K562 (cell line): ENCODE results near the gene VGLL1. TPM values are rescaled to one million over a fixed set of nuclear protein-coding genes. Genes with fewer than 3 reads are reported as not detected.

ENCODE experiments used
- ATAC-seq: fragments of 200-7000 bp; cut with Tn5 transposase; 3 replicates; pipeline ENCODE4 v1.9.1; 2020; ENCODE audit warnings: moderate library complexity
- BruUV-seq: library from RNA; stranded (reverse); fragments of 400-500 nt; replicated peaks from 2 replicates; lab custom pipeline; 2021; lab: Mats Ljungman, UMichigan
- CTCF ChIA-PET: fragments of 300-600 bp; formaldehyde crosslinking; extraction: SDS; loops from one replicate; lab custom pipeline; 2021; ENCODE audit warnings: low intra/inter-chr PET ratio; lab: Yijun Ruan, JAX
- POLR2A ChIA-PET: fragments of 300-600, 350-650 bp; sonication (Branson Sonifier 250); formaldehyde crosslinking; extraction: SDS; loops from one replicate; lab custom pipeline; 2021; ENCODE audit warnings: antibody characterized with exemption, inconsistent platforms; lab: Yijun Ruan, JAX
- DNase-seq, 4 experiments: peaks; one replicate each; pipeline versions ENCODE4 v3.0.0 to v3.0.0-alpha.2; 2011 to 2018; ENCODE audit warnings: low spot score in 3 of 4, mixed read lengths in 3 of 4; ENCODE audit errors: extremely low read depth in 1 of 4
- FAIRE-seq: peaks from 2 replicates; lab custom pipeline; 2011; peaks lifted over from hg19 to GRCh38; lab: Jason Lieb, UNC
- H2AFZ ChIP-seq: 2 replicates; pipeline ENCODE4 v1.6.0; 2011; ENCODE audit warnings: low read depth, low read length, control low read depth, inconsistent platforms
- H3K27ac ChIP-seq: fragments of 200-600 bp; 3 replicates; pipeline ENCODE4 v1.8.0; 2011; ENCODE audit warnings: low read depth, mild to moderate bottlenecking, control low read depth, inconsistent platforms, low read length, moderate library complexity, mixed read lengths; ENCODE audit errors: extremely low read depth
- H3K27me3 ChIP-seq, 2 experiments: fragments of 300-600 bp in 1 of 2; 2 replicates in 1 of 2; 3 replicates in 1 of 2; pipeline versions ENCODE4 v1.6.0 to v1.8.0; 2011; ENCODE audit warnings: inconsistent platforms in 2 of 2, low read length in 2 of 2, mild to moderate bottlenecking in 1 of 2, mixed read lengths in 1 of 2, moderate library complexity in 1 of 2; ENCODE audit not compliant: control insufficient read depth in 2 of 2, insufficient read depth in 2 of 2
- H3K36me3 ChIP-seq: fragments of 300-600 bp; 3 replicates; pipeline ENCODE4 v1.8.0; 2011; ENCODE audit warnings: mild to moderate bottlenecking, low read length, inconsistent platforms; ENCODE audit not compliant: control insufficient read depth, insufficient read depth
- H3K4me1 ChIP-seq, 2 experiments: fragments of 200-600 bp in 1 of 2; replicated peaks in 1 of 2; 2 replicates in 1 of 2; 3 replicates in 1 of 2; pipeline versions ENCODE4 v1.5.1 to v1.8.0; 2011; ENCODE audit warnings: inconsistent platforms in 2 of 2, low read length in 2 of 2, mild to moderate bottlenecking in 1 of 2, mixed read lengths in 1 of 2, moderate library complexity in 1 of 2; ENCODE audit not compliant: control insufficient read depth in 2 of 2, insufficient read depth in 2 of 2
- H3K4me2 ChIP-seq: 2 replicates; pipeline ENCODE4 v1.6.1; 2011; ENCODE audit warnings: low read length, control low read depth, inconsistent platforms, mixed read lengths; ENCODE audit not compliant: insufficient read depth
- H3K4me3 ChIP-seq: fragments of 200-600 bp; sonication (generic), shearing (Covaris generic); 2 replicates; pipeline ENCODE4 v1.5.1; 2016; ENCODE audit warnings: control low read depth, inconsistent platforms
- H3K79me2 ChIP-seq: fragments of 200-600 bp; 3 replicates; pipeline ENCODE4 v1.8.0; 2011; ENCODE audit warnings: low read length, inconsistent platforms; ENCODE audit not compliant: control insufficient read depth, insufficient read depth
- H3K9ac ChIP-seq, 2 experiments: 2 replicates each; pipeline versions ENCODE4 v1.6.0 to v1.6.1; 2011; ENCODE audit warnings: low read depth in 2 of 2, low read length in 2 of 2, control low read depth in 1 of 2, inconsistent platforms in 1 of 2, mild to moderate bottlenecking in 1 of 2, mixed read lengths in 1 of 2; ENCODE audit not compliant: insufficient read depth in 1 of 2
- H3K9me1 ChIP-seq: one replicate; pipeline ENCODE4 v1.6.0; 2011; ENCODE audit warnings: inconsistent platforms, mild to moderate bottlenecking, low read length, moderate library complexity; ENCODE audit not compliant: control insufficient read depth, insufficient read depth
- H3K9me3 ChIP-seq: replicated peaks from 2 replicates; pipeline ENCODE4 v1.5.1; 2011; ENCODE audit warnings: low read depth, low read length, inconsistent platforms; ENCODE audit not compliant: control insufficient read depth, insufficient read depth
- H4K20me1 ChIP-seq: replicated peaks from 2 replicates; pipeline ENCODE4 v1.6.1; 2011; ENCODE audit warnings: low read length, inconsistent platforms, mixed read lengths; ENCODE audit not compliant: control insufficient read depth, insufficient read depth
- ETS2 ChIP-seq: IDR thresholded peaks from 2 replicates; pipeline ENCODE4 v1.6.1; 2016; ENCODE audit warnings: borderline replicate concordance, missing genetic modification characterization, mild to moderate bottlenecking, moderate library complexity, missing compliant biosample characterization; ENCODE audit not compliant: poor library complexity, severe bottlenecking
- ETV1 ChIP-seq: fragments of 450-650 bp; conservative IDR thresholded peaks from 2 replicates; pipeline ENCODE4 v1.6.1; 2016; ENCODE audit warnings: missing genetic modification characterization, control low read depth, low read depth, missing compliant biosample characterization
- ID3 ChIP-seq, 2 experiments: fragments of 250-450 bp in 1 of 2; fragments of 450-650 bp in 1 of 2; sonication (Bioruptor Pico) in 1 of 2; IDR thresholded peaks; 2 replicates each; pipeline versions ENCODE4 v1.6.1 to v1.8.0; 2016 to 2021; ENCODE audit warnings: mild to moderate bottlenecking in 2 of 2, moderate library complexity in 2 of 2, missing compliant biosample characterization in 1 of 2, missing genetic modification characterization in 1 of 2
- SIN3A ChIP-seq, 2 experiments: fragments of 150-350 bp in 1 of 2; IDR thresholded peaks; 2 replicates each; pipeline ENCODE4 v1.6.1; 2011 to 2016; ENCODE audit warnings: borderline replicate concordance in 2 of 2, low read depth in 2 of 2, low read length in 2 of 2, mild to moderate bottlenecking in 2 of 2, moderate library complexity in 2 of 2; ENCODE audit not compliant: control insufficient read depth in 1 of 2
- SMC3 ChIP-seq: conservative IDR thresholded peaks from 2 replicates; pipeline ENCODE4 v1.6.1; 2011; ENCODE audit warnings: low read depth, low read length, improper control_type of control experiment; ENCODE audit not compliant: insufficient read depth
- ZNF79 ChIP-seq: fragments of 250-450 bp; sonication (Bioruptor Pico); IDR thresholded peaks from 2 replicates; pipeline ENCODE4 v1.4.0; 2020; ENCODE audit warnings: low read depth, mild to moderate bottlenecking, moderate library complexity
- WGBS: fragments of 100-300 bp; shearing (Covaris generic); methylation state at CpG from one replicate; pipeline ENCODE4 v1.1.6; 2016; ENCODE audit warnings: low coverage, mixed read lengths; ENCODE audit not compliant: insufficient coverage; ENCODE audit errors: missing lambda C conversion rate; 5-methylcytosine and 5-hydroxymethylcytosine counted together
- in situ Hi-C: fragments of 300-500 bp; cut with MboI; formaldehyde crosslinking; loops from 4 replicates; pipeline ENCODE4 v1.15.0; 2018; ENCODE audit warnings: inconsistent platforms, mixed read lengths
- intact Hi-C: fragments of 100-400 bp; cut with micrococcal nuclease; formaldehyde crosslinking; loops from 2 replicates; pipeline ENCODE4 v1.14.2; 2022
- polyA plus RNA-seq, 8 experiments: library from polyadenylated mRNA; depleted of rRNA in 4 of 8; stranded (reverse) in 5 of 8; unstranded in 3 of 8; fragments of >200 nt; fragmentation: Nextera tagmentation in 2 of 8; fragmentation: Illumina TruSeq in 1 of 8; extraction: Ambion mirVana in 2 of 8; extraction: Trizol in 1 of 8; gene quantifications; 2 replicates each; pipeline versions ENCODE4 v1.2.1 to v1.2.3, GENCODE V29; 2011 to 2014; ENCODE audit warnings: inconsistent platforms in 1 of 8, missing spikeins in 1 of 8
- total RNA-seq, 7 experiments: library from RNA; depleted of rRNA in 6 of 7; stranded (reverse); fragments of >200 nt in 6 of 7; fragmentation: Illumina TruSeq in 2 of 7; extraction: Trizol in 2 of 7; gene quantifications; 2 replicates each; pipeline versions ENCODE4 v1.2.1 to v1.2.3, GENCODE V29; 2011 to 2021; ENCODE audit warnings: low replicate concordance in 1 of 7

The VGLL1 gene
- total and polyA plus RNA-seq, 9 of the 15 experiments (the other 6 are each of a cell fraction or from before 2014, with no cell fraction given) = not detected

- 0% methylated on average over 2 of the region's 2 CpGs for WGBS
- intact Hi-C loops = no loop called here
- Histone ChIP-seq H3K9me1 (no peaks in the 10 kb centered on the region), H3K4me1 (no peaks in the 10 kb centered on the region)
- no TSS peak for BruUV-seq
- TF ChIP-seq ETS2 = no peak
- no peak for TF ChIP-seq ZNF79 (CRISPR knock-in tag)
- TF ChIP-seq ETV1 (tag) = no peak
- TF ChIP-seq SIN3A (IDR thresholded peaks at IDR 0.05; ENCODE audit: borderline replicate concordance in 2 of 2, control insufficient read depth in 1 of 2, low read depth in 2 of 2, low read length in 2 of 2) = no peak
- no peak for TF ChIP-seq ID3 (CRISPR knock-in tag; IDR thresholded peaks at IDR 0.05)
- TF ChIP-seq ID3 (tag; IDR thresholded peaks at IDR 0.05) = no peak
- TF ChIP-seq SMC3 = no peak
- TF ChIP-seq, all 486 proteins: peak for 0
- Histone ChIP-seq H3K4me3 (no peak overlapping the region), H4K20me1 (no peaks in the 10 kb centered on the region), H3K27me3 (no peaks in the 10 kb centered on the region; a peak in 3 of 5 replicates), H3K4me2 (no peak overlapping the region), H3K79me2 (no peaks in the 10 kb centered on the region), H3K36me3 (no peaks in the 10 kb centered on the region), H2AFZ (no peak overlapping the region), H3K9me3 (no peaks in the 10 kb centered on the region), H3K9ac (no peak overlapping the region), H3K27ac (no peak overlapping the region)
- in situ Hi-C loops = no loop called here
- CTCF ChIA-PET = no interaction called here
- no peak for FAIRE-seq
- no peak for DNase-seq
- ATAC-seq = no peak
- POLR2A ChIA-PET = interaction anchor here (0.8 to 1.2 kb wide), 2 partner anchors 8 to 22 kb away, joined by 3 read pairs; no protein-coding TSS in a partner anchor
Observed at GRCh38 chrX:136555694-136556093, 23.7 kb downstream of the VGLL1 start.
